Measurements from ENCODE around the gene COMMD10.
"Not testable (repeated sequence)": the region's sequence is repeated elsewhere in the genome, so short reads cannot be mapped to it uniquely, and the experiment has no call there.

Gene COMMD10

DNA sequence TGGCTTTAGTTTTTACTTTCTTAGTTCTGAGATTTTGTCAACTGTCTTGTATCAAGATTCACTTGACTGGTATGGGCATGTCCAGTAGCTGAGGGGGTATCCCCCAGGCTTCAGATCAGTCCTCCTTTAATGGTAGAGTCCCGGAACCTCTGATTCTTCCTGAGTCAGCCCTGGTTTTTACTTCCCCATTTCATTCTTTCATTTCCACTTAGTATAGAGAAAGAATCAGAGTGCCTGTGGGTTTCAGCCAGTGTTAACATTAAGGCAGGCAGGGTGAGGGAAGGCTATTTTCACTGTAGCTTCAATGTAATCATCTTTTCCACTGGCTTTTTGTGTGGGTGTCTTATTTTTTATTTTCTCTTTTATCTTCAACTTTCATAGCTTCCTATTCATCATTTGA is 8.3 kb upstream of the COMMD10 start:
- no peaks in the 10 kb centered on the region for H3K9me3 ChIP-seq (ENCODE audit: insufficient read depth, low read length)
- H3K4me2 ChIP-seq (ENCODE audit: low read depth, low read length, poor library complexity, severe bottlenecking), result peak overlapping the region; percentile 35
- no peaks in the 10 kb centered on the region for H3K9me2 ChIP-seq (replicated peaks; ENCODE audit: insufficient read depth, low read length)
- no peak overlapping the region for H3K4me3 ChIP-seq (ENCODE audit: insufficient read depth, low read length, poor library complexity, severe bottlenecking)
- H3K36me3 ChIP-seq (ENCODE audit: low read length), result no peaks in the 10 kb centered on the region
- peaks cover 4% of the 10 kb centered on the region; the same call in 1 of the 2 replicates for H3F3A ChIP-seq (ENCODE audit: insufficient read depth)
- H4K20me1 ChIP-seq (ENCODE audit: low read depth, low read length), result no peaks in the 10 kb centered on the region
- H3K9ac ChIP-seq (ENCODE audit: low read length), result peak overlapping the region; percentile 14; the same call in 1 of the 2 replicates
- no peak for TF ChIP-seq EZH2phosphoT487 (conservative IDR thresholded peaks at IDR 0.05; ENCODE audit: low read length)
- TF ChIP-seq, protein P1, sequence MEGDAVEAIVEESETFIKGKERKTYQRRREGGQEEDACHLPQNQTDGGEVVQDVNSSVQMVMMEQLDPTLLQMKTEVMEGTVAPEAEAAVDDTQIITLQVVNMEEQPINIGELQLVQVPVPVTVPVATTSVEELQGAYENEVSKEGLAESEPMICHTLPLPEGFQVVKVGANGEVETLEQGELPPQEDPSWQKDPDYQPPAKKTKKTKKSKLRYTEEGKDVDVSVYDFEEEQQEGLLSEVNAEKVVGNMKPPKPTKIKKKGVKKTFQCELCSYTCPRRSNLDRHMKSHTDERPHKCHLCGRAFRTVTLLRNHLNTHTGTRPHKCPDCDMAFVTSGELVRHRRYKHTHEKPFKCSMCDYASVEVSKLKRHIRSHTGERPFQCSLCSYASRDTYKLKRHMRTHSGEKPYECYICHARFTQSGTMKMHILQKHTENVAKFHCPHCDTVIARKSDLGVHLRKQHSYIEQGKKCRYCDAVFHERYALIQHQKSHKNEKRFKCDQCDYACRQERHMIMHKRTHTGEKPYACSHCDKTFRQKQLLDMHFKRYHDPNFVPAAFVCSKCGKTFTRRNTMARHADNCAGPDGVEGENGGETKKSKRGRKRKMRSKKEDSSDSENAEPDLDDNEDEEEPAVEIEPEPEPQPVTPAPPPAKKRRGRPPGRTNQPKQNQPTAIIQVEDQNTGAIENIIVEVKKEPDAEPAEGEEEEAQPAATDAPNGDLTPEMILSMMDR (IDR thresholded peaks at IDR 0.05; ENCODE audit: insufficient read depth, low read length, poor library complexity, severe bottlenecking), result no peak
- 0 out of 2 replicates have a peak overlapping the region, but pooled peaks have one; percentile 1 for H3K27ac ChIP-seq (ENCODE audit: low read depth, low read length)
- no peaks in the 10 kb centered on the region for H3K27me3 ChIP-seq (ENCODE audit: low read length)
- no peaks in the 10 kb centered on the region for H3K79me2 ChIP-seq (ENCODE audit: insufficient read depth, low read length)
- peak overlapping the region; percentile 20 for H2AFZ ChIP-seq (ENCODE audit: low read depth, low read length, severe bottlenecking)

DNA sequence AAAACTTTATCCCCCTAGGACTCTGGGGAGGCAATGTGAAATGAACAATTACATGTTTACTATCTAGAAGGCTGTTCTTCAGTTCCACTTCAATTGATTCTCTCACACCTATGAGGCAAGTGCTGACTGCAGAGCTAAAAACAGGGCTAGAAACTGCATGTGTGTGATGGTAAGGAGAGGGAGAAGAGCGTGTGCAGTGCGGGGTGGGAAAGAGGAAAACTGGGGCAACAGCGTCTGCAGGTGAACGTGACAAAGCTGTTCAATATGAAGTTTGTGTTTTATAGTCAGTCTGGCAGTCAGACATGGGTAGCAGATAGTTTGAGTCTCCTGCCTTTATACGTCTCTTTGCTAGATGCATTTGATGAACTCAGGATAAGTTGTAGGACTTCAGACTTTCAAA is 6.6 kb upstream of the COMMD10 start:
- Histone ChIP-seq H3K9me2 (replicated peaks; ENCODE audit: insufficient read depth, low read length) (no peaks in the 10 kb centered on the region), H3K4me3 (ENCODE audit: insufficient read depth, low read length, poor library complexity, severe bottlenecking) (no peak overlapping the region), H4K20me1 (ENCODE audit: low read depth, low read length) (no peaks in the 10 kb centered on the region), H3K9me3 (ENCODE audit: insufficient read depth, low read length) (no peaks in the 10 kb centered on the region), H3K27ac (ENCODE audit: low read depth, low read length) (no peak overlapping the region), H3K36me3 (ENCODE audit: low read length) (no peaks in the 10 kb centered on the region), H3F3A (ENCODE audit: insufficient read depth) (peaks cover 4% of the 10 kb centered on the region; the same call in 1 of the 2 replicates), H3K4me2 (ENCODE audit: low read depth, low read length, poor library complexity, severe bottlenecking) (no peak overlapping the region), H2AFZ (ENCODE audit: low read depth, low read length, severe bottlenecking) (no peak overlapping the region), H3K9ac (ENCODE audit: low read length) (no peak overlapping the region), H3K79me2 (ENCODE audit: insufficient read depth, low read length) (no peaks in the 10 kb centered on the region), H3K27me3 (ENCODE audit: low read length) (no peaks in the 10 kb centered on the region)
- TF ChIP-seq, protein P1 (IDR thresholded peaks at IDR 0.05; ENCODE audit: insufficient read depth, low read length, poor library complexity, severe bottlenecking), result no peak
- no peak for TF ChIP-seq EZH2phosphoT487 (conservative IDR thresholded peaks at IDR 0.05; ENCODE audit: low read length)

DNA sequence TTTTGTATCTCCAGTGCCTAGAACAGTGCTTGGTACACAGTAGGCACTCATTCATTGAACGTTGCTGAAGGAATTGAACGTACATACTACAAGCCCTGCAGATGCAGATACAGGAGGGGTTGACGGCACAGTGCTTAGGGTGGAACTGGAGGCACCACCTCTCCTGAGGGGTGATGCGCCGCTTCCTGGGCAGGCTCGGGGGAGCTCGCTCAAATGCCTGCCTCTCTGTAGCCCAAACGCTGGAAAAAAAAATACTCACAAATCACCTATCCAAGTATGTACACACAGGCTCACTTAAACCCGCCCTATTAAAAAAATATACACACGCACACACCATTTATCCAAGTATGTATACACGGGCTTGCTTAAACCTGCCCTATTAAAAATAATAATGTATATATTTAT is 536 bp upstream of the COMMD10 start:
- H3K9ac ChIP-seq (ENCODE audit: low read length), result peak overlapping the region; percentile 61
- H3K27me3 ChIP-seq (ENCODE audit: low read length), result no peaks in the 10 kb centered on the region
- H3K9me2 ChIP-seq (replicated peaks; ENCODE audit: insufficient read depth, low read length), result no peaks in the 10 kb centered on the region
- no peaks in the 10 kb centered on the region for H3K36me3 ChIP-seq (ENCODE audit: low read length)
- no peaks in the 10 kb centered on the region for H3K9me3 ChIP-seq (ENCODE audit: insufficient read depth, low read length)
- TF ChIP-seq EZH2phosphoT487 (conservative IDR thresholded peaks at IDR 0.05; ENCODE audit: low read length), result no peak
- TF ChIP-seq, protein P1 (IDR thresholded peaks at IDR 0.05; ENCODE audit: insufficient read depth, low read length, poor library complexity, severe bottlenecking), result no peak
- H3K27ac ChIP-seq (ENCODE audit: low read depth, low read length), result peak overlapping the region; percentile 74; the same call in 1 of the 2 replicates
- H2AFZ ChIP-seq (ENCODE audit: low read depth, low read length, severe bottlenecking), result peak overlapping the region; percentile 17
- H3K4me3 ChIP-seq (ENCODE audit: insufficient read depth, low read length, poor library complexity, severe bottlenecking), result peak overlapping the region; percentile 61
- H3F3A ChIP-seq (ENCODE audit: insufficient read depth), result no peaks in the 10 kb centered on the region; the same call in 1 of the 2 replicates
- H3K4me2 ChIP-seq (ENCODE audit: low read depth, low read length, poor library complexity, severe bottlenecking), result peak overlapping the region; percentile 88
- peaks cover 24% of the 10 kb centered on the region for H3K79me2 ChIP-seq (ENCODE audit: insufficient read depth, low read length)
- no peaks in the 10 kb centered on the region for H4K20me1 ChIP-seq (ENCODE audit: low read depth, low read length)

DNA sequence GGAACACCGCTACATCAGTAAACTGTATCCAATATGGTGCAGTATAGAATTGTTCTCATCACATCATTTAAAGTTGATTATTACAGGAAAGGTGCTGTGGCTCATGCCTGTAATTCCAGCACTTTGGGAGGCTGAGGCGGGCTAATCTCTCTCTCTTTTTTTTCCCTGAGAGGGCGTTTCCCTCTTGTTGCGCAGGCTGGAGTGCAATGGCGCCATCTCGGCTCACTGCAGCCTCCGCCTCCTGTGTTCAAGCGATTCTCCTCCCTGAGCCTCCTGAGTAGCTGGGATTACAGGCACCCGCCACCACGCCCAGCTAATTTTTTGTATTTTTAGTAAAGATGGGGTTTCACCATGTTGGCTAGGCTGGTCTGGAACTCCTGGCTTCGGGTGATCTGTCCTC is 1.5 kb downstream of the COMMD10 start:
- H3K9me3 ChIP-seq (ENCODE audit: insufficient read depth, low read length); H3K36me3 ChIP-seq (ENCODE audit: low read length); H3K4me3 ChIP-seq (ENCODE audit: insufficient read depth, low read length, poor library complexity, severe bottlenecking); H3K9me2 ChIP-seq (replicated peaks; ENCODE audit: insufficient read depth, low read length); H3F3A ChIP-seq (ENCODE audit: insufficient read depth); H3K27ac ChIP-seq (ENCODE audit: low read depth, low read length); H4K20me1 ChIP-seq (ENCODE audit: low read depth, low read length); H3K9ac ChIP-seq (ENCODE audit: low read length); H3K27me3 ChIP-seq (ENCODE audit: low read length); H2AFZ ChIP-seq (ENCODE audit: low read depth, low read length, severe bottlenecking): not testable (repeated sequence)
- Histone ChIP-seq H3K4me2 (ENCODE audit: low read depth, low read length, poor library complexity, severe bottlenecking) (peak overlapping the region; percentile 88), H3K79me2 (ENCODE audit: insufficient read depth, low read length) (peaks cover 25% of the 10 kb centered on the region)
